GM18498 (cell line): ENCODE data around the gene FCGR1A.
"Not testable (repeated sequence)": the region's sequence is repeated elsewhere in the genome, so short reads cannot be mapped to it uniquely, and the experiment has no call there.

Experiments used
- ATAC-seq: cut with Tn5 transposase; IDR thresholded peaks from one replicate; pipeline ENCODE4 v1.9.1; 2021; ENCODE audit warnings: mild to moderate bottlenecking, moderate library complexity; ENCODE audit not compliant: unreplicated experiment

The FCGR1A gene

DNA sequence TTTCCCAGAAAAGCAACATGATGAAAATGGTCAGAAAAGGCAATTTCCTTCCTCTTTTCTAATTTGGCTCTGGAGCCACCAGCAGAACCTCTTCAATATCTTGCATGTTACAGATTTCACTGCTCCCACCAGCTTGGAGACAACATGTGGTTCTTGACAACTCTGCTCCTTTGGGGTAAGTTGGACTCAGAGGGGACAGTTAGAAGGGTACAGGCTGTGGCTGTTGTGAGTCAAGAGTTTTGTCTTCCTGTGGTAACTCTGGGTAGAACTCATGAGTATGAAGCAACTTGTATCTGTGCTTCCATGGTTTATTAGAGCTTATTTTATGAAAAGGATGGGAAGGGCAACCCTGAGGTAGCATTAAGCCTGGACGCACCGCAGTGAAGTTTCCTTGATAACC is at the start of gene FCGR1A:
Gene FCGR1A (plus strand): TSS at position 95 of the 400 bp plus-strand sequence. CDS start 50 bp downstream, at position 145.
- not testable (repeated sequence) for ATAC-seq

DNA sequence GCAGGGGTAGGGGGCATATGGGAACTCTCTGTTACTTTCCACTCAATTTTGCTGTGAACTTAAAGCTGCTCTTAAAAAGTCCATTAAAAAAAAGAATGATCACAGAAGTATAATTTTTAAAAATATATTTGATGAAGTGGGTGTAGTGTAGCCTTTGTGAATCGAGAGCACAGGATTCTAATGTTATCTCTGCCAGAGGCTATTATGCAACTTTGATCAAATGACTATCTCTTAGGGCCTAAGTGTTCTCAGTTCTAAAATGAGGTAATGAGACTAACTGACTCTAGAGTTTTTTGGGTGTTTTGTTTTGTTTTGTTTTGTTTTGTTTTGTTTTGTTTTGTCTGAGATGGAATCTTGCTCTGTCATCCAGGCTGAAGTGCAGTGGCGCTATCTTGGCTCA is 49.7 kb upstream of the FCGR1A start:
- ATAC-seq: not testable (repeated sequence)

DNA sequence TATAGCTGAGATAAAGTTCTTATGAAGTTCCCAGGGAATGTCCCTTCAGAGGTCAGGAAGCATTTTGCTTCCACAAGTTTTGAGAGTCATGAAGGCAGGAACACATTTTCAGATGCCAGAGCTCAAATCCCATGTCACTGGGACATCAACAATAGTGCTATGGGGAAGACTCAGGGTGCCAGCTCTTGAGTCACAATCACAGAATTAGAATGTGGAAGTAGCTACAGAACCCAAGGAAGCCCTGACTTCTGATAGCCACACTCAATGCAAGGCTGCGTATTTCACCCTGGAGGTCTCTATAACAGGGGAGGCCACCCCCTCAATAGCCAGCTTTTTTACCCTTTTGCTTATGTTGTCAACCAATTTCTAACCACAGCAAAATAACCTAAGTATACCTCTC is 47.8 kb upstream of the FCGR1A start:
- not testable (repeated sequence) for ATAC-seq

DNA sequence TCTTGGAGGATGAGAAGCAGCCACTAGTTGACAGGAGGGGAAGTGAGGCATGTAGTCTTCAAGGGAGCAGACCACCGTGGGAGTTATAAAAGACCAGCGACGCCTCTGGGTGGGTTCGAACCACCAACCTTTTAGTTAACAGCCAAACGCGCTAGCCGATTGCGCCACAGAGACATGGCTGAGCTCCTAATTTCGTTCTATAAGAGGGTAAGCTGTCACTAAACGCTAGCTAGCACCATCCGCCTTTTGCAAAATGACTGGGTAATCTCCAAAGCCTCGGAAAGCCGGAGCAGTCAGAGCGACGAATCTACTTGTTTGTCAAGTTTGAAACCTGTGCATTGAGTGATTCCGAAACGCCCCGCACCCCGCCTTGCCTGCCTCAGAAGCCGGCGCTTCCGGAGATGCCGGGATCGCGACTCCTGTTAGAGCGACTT is 42.3 kb upstream of the FCGR1A start:
- not testable (repeated sequence) for ATAC-seq

DNA sequence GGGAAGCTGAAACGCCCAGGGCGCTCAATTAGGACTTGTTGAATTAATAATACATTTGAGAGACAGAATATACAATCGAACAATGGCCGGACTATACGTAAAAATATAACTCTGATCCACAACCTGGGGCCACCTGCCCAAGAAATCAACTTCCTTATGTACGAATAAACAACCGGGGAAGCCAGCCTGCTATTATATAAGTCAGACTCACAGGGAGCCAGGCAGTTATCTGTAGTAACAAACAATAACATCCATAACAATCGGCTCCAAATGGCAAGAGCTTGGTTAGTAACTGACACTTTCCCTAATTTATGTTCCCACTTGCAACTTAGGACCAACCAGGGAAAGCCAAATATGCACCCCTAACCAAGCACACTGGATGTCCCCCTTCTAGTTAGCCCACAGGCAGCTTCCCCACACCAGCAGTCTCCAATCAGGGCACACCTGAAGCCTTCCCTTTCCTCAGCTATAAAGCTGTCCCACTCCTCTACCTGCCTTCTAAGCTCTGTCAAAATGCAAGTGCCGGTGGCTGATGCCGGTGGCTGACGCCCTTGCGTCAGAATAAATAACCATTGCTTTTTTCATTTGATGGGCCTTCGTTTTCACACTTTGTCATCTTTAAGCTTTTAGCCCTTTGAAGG is 41.8 kb upstream of the FCGR1A start:
- ATAC-seq: not testable (repeated sequence)

DNA sequence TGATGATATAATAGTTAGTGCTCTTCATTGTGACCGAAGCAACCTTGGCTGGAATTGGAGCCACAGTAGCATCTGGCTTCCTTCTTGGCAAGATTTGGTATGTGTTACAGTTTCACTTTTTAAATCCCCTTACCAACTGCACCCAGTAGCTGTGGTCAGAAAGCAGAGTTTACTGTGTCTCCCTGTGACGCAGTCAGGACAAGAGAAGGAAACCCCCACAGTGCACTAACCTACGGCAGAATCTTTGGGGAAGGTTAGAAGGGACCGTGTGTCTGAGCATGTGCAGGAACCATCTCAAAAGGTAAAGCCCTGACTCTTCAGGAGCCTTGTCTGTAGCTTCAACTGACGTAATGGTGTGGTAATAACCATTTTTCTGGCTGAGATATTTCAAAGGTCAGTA is 40.6 kb upstream of the FCGR1A start:
- not testable (repeated sequence) for ATAC-seq

DNA sequence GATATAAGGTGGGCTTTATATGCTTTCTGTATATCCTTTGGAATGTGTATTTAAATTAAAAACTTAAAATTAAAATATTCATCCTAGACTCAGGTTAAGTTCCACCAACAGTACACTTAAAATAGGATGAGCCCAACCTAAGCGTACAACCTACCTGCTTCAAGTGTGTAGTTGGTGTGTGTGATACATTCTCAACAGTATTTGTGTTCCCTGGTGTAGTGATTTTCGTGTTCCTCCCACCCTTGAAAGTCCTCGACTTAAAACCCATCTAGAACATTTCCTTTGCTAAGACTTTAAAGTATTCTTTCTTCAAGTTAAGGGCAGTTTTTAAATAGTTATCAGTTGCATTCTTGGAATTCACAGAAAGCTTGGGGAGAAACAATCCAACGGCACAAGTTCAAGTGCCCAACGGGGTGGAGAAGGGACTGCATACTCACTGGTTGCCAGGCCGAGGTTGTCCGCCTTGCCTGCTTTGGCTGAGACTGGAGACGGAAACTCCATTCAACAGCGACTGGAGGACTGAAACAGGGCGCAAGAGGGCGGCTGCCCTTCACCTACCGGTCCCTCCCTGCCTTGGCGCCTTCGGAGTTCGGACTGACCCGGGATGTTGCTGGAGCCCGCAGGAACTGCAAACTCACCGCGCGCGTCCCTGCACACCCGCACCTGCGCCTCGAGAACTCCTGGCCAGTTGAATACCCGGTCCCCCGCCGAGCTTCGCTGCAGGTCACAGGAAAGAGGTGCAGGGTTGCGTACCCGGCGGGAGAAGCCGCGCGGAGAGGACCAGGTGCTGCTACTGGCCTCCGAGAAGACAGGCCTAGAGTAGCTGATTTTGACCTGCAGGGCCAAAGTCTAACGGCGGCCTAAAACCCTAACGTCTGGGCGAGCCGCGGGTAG is 35.8 kb upstream of the FCGR1A start:
- ATAC-seq: not testable (repeated sequence)

DNA sequence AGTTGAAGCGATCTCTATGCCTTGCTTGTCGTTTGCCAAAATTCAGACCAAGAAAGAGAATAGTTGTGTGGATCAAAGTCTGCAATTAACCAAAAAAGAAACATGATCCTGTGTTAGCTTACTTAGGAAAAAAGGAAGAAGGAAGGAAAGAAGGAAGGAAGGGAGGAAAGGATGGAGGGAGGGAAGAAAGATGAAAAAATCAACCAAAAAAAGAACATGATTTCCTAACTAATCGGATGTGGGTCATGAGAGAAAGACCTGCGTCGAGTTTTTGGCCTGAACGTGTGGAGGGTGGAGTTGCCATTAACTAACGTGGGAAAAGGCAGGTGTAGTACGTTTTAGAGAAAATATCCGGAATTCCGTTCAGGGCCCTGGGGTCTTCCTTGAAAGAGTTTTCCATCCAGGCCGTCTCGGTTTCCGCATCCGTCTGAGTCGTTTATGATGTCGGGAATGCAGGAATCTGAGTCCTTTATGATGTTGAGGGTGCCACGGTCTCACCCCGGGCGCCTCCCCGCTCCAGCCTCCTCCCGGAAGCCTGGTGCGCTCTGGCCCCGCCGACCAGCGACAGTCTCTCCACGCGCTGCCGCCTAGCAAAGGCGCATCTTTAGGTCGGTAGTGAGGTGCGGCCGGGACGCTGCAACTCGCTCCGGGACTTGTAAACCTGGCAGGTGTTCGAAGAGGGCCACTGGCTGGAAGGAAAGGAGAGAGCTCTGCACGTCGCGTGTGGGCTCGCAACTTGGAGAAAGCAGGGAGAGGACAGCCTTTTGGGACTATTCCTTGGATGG is 34.9 kb upstream of the FCGR1A start:
- not testable (repeated sequence) for ATAC-seq

DNA sequence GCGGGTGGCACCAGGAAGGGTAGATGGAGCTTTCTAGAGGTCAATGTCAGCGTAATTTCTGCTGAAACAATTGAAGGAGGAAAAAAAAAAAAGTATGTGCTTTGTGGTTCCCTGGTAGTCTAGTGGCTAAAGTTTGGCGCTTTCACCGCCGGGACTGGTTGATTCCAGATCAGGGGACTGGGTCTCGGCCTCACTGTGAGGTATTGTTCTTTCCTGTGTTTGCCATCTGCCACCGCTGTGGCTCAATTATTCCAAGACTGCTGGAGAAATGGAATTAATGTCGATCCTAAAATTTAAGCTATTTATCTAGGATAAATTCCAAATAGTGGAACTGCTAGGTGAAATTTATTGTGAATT is 34.4 kb upstream of the FCGR1A start:
- not testable (repeated sequence) for ATAC-seq

DNA sequence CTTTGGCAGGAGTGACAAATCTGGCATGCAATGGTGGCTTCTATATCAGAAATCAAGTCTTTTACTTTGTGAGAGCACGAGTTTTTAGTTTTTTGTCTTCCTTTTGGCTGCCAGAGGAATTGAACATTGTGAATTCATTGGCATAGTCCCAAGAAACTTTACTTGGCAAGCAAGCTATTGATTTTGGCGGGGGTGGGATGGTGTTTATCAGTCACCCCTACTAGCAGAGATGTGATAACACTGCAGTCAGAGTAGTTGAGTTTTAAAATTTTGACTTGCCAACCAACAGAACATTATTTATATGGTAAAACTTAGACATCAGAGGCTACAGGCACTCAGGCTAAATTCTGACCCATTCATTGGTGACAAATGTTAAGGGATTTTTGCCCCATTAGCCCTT is 31.9 kb upstream of the FCGR1A start:
- ATAC-seq: not testable (repeated sequence)

DNA sequence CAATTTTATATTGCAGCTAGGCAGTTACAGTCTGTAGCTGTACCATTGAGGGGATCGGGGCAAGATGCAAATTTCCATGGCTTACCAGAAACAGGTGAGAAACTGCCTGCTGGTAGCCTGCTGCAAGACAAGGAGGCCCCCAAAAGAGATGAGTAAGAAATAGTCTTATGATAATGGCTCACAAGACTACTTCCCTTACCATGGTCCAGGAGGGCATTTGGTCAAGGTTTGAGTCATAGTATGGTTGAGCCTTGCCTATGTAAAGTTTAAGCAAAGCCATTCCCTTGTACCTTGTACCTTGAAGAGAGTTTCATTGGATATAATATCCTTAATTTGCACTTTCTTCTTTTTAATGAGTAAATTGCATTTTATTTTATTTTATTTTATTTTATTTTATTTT is 30.3 kb upstream of the FCGR1A start:
- not testable (repeated sequence) for ATAC-seq

DNA sequence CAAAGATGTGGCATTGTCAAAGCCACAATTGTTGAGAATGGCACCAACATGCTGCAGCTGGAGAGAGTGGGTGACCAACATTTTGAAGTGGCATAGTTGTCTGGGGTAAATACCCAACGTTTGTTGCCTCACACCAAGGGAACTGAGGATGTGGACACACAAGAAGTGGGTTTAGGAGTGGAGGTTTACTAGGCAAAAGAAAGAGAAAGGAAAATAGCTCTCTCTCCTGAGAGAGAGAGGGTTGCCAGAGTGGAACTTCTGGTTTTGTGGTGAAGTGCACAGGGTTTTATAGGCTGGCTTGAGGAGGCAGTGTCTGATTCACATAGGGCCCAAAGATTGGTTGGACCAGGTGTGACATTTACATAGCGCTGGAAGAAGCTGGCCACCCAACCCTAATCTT is 29.0 kb upstream of the FCGR1A start:
- ATAC-seq: not testable (repeated sequence)

DNA sequence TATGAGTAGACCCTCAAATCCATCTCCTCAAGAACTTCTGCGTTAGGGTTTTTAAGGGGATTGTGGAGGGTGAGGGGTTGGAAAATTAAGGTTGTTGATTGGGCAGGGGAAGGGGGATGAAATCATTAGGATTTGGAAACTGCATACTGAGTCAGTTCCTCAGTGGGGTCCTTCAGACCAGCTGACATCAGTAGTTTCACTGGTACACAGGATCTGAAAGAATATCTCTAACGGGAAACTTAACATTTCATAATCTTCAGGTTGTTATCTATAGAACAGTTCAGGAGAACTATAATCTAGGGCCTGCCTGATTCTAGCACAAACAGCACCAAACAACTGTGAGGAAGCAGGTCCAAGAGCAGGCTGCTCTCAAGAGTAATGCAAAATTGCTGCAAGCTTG is 27.2 kb upstream of the FCGR1A start:
- ATAC-seq: not testable (repeated sequence)

DNA sequence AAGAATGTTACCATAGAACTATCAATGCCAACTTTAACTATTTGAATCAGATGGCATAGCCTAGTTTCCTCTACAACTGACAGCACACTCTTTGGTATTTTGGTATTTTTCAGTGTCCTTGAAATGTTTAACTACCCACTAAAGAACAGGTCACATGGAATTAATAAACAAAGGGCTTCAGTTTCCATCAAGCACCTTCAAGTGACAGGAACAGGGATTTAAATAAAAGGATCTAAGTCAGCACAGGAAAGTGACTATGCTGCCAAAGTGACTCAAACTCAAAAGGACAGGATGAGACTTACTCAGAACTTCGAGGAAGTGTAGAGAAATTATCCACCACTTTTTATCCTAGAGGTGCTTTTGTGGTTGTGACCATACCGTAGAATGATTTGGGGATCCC is 20.2 kb upstream of the FCGR1A start:
- ATAC-seq: not testable (repeated sequence)

DNA sequence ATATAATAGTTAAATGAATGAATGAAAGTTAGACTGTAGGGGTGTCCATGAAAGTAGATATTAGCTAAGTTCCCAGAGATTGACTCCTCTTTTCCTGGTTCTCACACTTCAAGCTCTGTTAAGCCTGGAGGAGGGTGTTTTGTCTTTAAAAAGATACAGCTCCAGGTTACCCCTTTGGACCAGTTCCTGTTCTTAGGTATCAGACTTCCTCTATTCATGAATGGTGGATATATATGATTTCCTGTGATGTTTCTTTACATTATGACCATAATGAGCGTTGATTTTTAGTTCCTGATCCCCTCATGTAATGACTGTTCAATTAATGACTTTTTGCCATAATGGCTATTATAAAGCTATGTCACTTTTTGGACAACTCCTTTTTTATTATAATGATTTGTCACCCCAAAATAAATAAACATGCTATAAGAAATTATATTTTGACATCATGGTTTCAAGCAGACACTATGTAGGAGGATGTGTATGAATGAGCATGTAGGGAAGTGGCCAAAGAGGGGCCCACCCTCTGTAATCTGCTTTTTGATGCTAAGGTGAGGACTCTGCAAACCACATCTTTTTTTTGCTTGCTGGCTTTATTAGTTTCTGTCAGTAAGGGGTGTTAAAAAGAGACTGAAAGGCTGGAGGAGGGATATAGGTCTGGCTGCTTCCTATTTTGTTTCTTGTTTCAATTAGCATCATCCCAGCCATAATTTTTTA is 18.2 kb upstream of the FCGR1A start:
- ATAC-seq: not testable (repeated sequence)

DNA sequence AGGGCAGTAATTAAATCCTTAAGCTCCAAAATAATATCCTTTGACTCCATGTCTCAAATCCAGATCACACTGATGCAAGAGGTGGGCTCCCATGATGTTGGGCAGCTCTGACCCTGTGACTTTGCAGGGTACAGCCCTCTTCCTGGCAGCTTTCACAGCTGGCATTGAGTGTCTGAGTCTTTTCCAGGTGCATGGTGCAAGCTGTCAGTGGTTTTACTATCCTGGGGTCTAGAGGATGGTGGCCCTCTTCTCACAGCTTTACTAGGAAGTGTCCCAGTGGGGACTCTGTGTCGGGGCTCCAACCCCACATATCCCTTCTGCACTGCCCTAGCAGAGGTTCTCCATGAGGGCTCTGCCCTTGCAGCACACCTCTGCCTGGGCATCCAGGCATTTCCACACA is 16.3 kb upstream of the FCGR1A start:
- ATAC-seq: not testable (repeated sequence)

DNA sequence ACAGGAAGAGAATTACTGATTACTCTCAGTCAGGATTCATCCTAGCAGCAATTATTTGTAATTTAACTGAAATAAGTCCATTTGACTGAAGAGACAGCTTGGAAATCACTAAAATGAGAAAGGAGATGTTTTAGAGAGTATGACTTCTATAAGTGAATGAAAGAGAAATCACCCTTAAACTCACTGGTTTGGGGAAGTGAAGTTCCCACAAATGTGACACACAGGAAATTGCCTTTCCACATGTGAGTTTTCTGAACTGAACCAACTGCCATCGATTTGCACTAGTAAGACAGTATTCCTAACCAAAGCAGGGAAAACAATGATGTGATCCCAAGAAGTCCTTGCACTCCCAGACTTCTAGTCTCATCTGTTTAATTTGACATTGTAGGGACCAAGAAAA is 13.3 kb upstream of the FCGR1A start:
- not testable (repeated sequence) for ATAC-seq

DNA sequence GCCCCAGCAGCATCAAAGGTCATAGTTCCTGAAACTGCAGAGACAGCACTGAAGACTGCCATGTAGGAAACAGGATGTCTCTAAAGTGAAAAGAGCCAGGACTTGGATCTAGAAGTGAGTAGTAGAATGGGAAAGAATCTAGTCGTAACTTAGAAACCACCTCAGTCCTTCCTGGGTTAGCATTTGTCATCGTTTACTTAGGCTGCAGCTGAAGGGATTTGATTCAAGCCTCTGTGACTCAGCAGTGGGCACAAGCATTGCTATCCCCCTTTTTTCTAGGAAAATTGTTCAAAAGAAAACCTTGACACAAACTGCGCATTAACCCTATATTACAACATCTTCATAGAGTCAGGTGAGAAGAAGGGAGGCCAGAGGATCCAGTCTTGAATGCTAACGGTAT is 11.8 kb upstream of the FCGR1A start:
- not testable (repeated sequence) for ATAC-seq

DNA sequence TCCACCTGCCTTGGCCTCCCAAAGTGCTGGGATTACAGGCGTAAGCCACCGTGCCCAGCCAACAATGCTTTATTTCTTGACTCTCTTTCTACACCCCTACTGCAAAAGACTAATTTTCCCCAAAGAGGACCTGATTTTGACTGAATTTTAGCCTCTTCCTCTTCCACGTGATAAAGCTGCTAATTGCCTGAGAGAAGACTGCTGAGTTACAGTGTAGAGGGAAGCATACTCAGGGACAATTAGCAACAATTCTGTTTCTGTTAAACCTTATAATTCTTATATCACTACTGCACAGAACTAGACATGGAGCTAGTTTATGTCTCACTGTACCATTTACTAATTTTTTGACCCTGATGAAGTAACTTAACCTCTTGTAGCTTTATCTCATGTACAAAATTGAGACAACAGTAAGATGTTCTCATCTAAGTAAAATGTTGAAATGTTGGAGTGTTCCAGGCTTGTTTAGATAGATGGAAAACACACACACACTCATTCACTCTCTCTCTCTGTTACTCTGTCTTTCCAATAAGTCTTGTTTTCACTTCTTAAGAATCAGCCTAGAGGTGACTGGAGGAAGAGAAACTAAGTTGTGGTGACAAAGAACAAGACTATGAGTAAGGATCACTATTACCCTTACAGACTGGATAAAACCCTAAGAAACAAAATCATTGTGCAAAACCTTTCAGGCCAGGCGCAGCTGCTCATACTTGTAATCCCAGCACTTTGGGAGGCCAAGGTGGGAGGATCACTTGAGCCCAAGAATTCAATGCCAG is 10.7 kb upstream of the FCGR1A start:
- ATAC-seq: peak; percentile 87
